K562 (cell line): ENCODE results near the gene PIGB. TPM values are rescaled to one million over a fixed set of nuclear protein-coding genes. Genes with fewer than 3 reads are reported as not detected.

Experiments used
- ARID2 ChIP-seq: fragments of 450-650 bp; IDR thresholded peaks from 2 replicates; pipeline ENCODE4 v1.6.1; 2017; ENCODE audit warnings: antibody characterized with exemption, mild to moderate bottlenecking
- BRD4 ChIP-seq: fragments of 200-600 bp; sonication (generic); IDR thresholded peaks from 2 replicates; pipeline ENCODE4 v1.6.1; 2017; ENCODE audit warnings: inconsistent platforms
- CBFA2T3 ChIP-seq: fragments of 450-650 bp; IDR thresholded peaks from 2 replicates; pipeline ENCODE4 v1.6.1; 2017
- CBX3 ChIP-seq, 2 experiments: IDR thresholded peaks; 1 replicate in 1 of 2; 2 replicates in 1 of 2; pipeline ENCODE4 v1.6.1; 2012; ENCODE audit warnings: inconsistent platforms in 2 of 2, low read length in 2 of 2, borderline replicate concordance in 1 of 2, control low read depth in 1 of 2
- CREM ChIP-seq: IDR thresholded peaks from 2 replicates; pipeline ENCODE4 v1.6.1; 2014; ENCODE audit warnings: antibody characterized with exemption, low read depth
- FOS ChIP-seq: IDR thresholded peaks from 3 replicates; pipeline ENCODE4 v1.6.1; 2011; ENCODE audit not compliant: insufficient read length; ENCODE audit errors: extremely low read depth
- FOXK1 ChIP-seq: sonication (generic); formaldehyde crosslinking; IDR thresholded peaks from 2 replicates; pipeline ENCODE4 v1.8.0; 2022; ENCODE audit warnings: missing genetic modification reagents, mild to moderate bottlenecking, borderline replicate concordance
- FOXM1 ChIP-seq, 2 experiments: fragments of 450-650 bp in 1 of 2; sonication (generic) in 1 of 2; formaldehyde crosslinking in 1 of 2; IDR thresholded peaks; 2 replicates each; pipeline versions ENCODE4 v1.6.1 to v1.9.0; 2017 to 2022; ENCODE audit warnings: low read depth in 2 of 2, mild to moderate bottlenecking in 2 of 2, missing genetic modification reagents in 1 of 2, moderate library complexity in 1 of 2
- FUS ChIP-seq: fragments of 200-400 bp; formaldehyde crosslinking; optimal IDR thresholded peaks from 2 replicates; pipeline ENCODE3; 2017; ENCODE audit warnings: low read depth, low read length
- GABPB2 ChIP-seq: fragments of 250-450 bp; sonication (Bioruptor Pico); conservative IDR thresholded peaks from 2 replicates; pipeline ENCODE4 v1.5.1; 2021; ENCODE audit warnings: mild to moderate bottlenecking
- IRF2 ChIP-seq: sonication (generic); formaldehyde crosslinking; IDR thresholded peaks from 2 replicates; pipeline ENCODE4 v1.8.1; 2022; ENCODE audit warnings: mild to moderate bottlenecking, missing genetic modification reagents
- LEF1 ChIP-seq: fragments of 450-650 bp; IDR thresholded peaks from 2 replicates; pipeline ENCODE4 v1.6.1; 2016; ENCODE audit warnings: mild to moderate bottlenecking
- MAFG ChIP-seq: fragments of 450-650 bp; conservative IDR thresholded peaks from 2 replicates; pipeline ENCODE4 v1.6.1; 2016; ENCODE audit warnings: missing genetic modification characterization, missing compliant biosample characterization
- NELFE ChIP-seq: IDR thresholded peaks from 2 replicates; pipeline ENCODE4 v1.6.1; 2011; ENCODE audit warnings: mild to moderate bottlenecking; ENCODE audit not compliant: insufficient read depth, insufficient read length
- NFXL1 ChIP-seq: fragments of 450-650 bp; formaldehyde crosslinking; IDR thresholded peaks from 2 replicates; pipeline ENCODE4 v1.4.0; 2021; ENCODE audit warnings: mild to moderate bottlenecking
- PCBP2 ChIP-seq: fragments of 200-400 bp; formaldehyde crosslinking; IDR thresholded peaks from 2 replicates; pipeline ENCODE4 v1.6.1; 2018; ENCODE audit warnings: low read length, low read depth, mild to moderate bottlenecking, moderate library complexity; ENCODE audit not compliant: poor library complexity, severe bottlenecking
- POLR3G ChIP-seq: IDR thresholded peaks from 2 replicates; pipeline ENCODE4 v1.6.1; 2011; ENCODE audit not compliant: insufficient read length, insufficient replicate concordance; ENCODE audit errors: extremely low read depth
- RBFOX2 ChIP-seq: fragments of 200-400 bp; formaldehyde crosslinking; IDR thresholded peaks from 2 replicates; pipeline ENCODE4 v1.6.1; 2017; ENCODE audit warnings: low read depth, mild to moderate bottlenecking, low read length, moderate library complexity
- RFX5 ChIP-seq: IDR thresholded peaks from 2 replicates; pipeline ENCODE4 v1.6.1; 2011; ENCODE audit warnings: low read depth, mild to moderate bottlenecking, improper control_type of control experiment, low read length
- SRSF1 ChIP-seq: fragments of 200-400 bp; formaldehyde crosslinking; IDR thresholded peaks from 2 replicates; pipeline ENCODE4 v1.6.1; 2017; ENCODE audit warnings: mild to moderate bottlenecking, low read depth, low read length, moderate library complexity
- TCF7 ChIP-seq: sonication (generic); IDR thresholded peaks from 2 replicates; pipeline ENCODE4 v1.6.1; 2016; ENCODE audit warnings: antibody characterized with exemption, borderline replicate concordance
- XRCC3 ChIP-seq: fragments of 450-650 bp; IDR thresholded peaks from 2 replicates; pipeline ENCODE4 v1.6.1; 2017; ENCODE audit warnings: mild to moderate bottlenecking, moderate library complexity
- ZBTB7A ChIP-seq: IDR thresholded peaks from 2 replicates; pipeline ENCODE4 v1.6.1; 2011; ENCODE audit warnings: low read depth, mild to moderate bottlenecking, low read length, moderate library complexity, borderline replicate concordance; ENCODE audit not compliant: control insufficient read depth
- ZNF384 ChIP-seq: IDR thresholded peaks from 2 replicates; pipeline ENCODE4 v1.6.1; 2012; ENCODE audit warnings: low read depth, low read length, improper control_type of control experiment
- ZNF444 ChIP-seq: fragments of 250-450 bp; sonication (Bioruptor Pico); IDR thresholded peaks from 2 replicates; pipeline ENCODE4 v1.4.0; 2020; ENCODE audit warnings: mild to moderate bottlenecking, moderate library complexity
- polyA plus RNA-seq, 8 experiments: library from polyadenylated mRNA; depleted of rRNA in 4 of 8; stranded (reverse) in 5 of 8; unstranded in 3 of 8; fragments of >200 nt; fragmentation: Nextera tagmentation in 2 of 8; fragmentation: Illumina TruSeq in 1 of 8; extraction: Ambion mirVana in 2 of 8; extraction: Trizol in 1 of 8; gene quantifications; 2 replicates each; pipeline versions ENCODE4 v1.2.1 to v1.2.3, GENCODE V29; 2011 to 2014; ENCODE audit warnings: inconsistent platforms in 1 of 8, missing spikeins in 1 of 8
- total RNA-seq, 7 experiments: library from RNA; depleted of rRNA in 6 of 7; stranded (reverse); fragments of >200 nt in 6 of 7; fragmentation: Illumina TruSeq in 2 of 7; extraction: Trizol in 2 of 7; gene quantifications; 2 replicates each; pipeline versions ENCODE4 v1.2.1 to v1.2.3, GENCODE V29; 2011 to 2021; ENCODE audit warnings: low replicate concordance in 1 of 7
- TF ChIP-seq, protein P1 (sequence below): conservative IDR thresholded peaks from 2 replicates; pipeline ENCODE4 v1.6.1; 2011; ENCODE audit warnings: low read depth, mild to moderate bottlenecking, low read length; ENCODE audit not compliant: control insufficient read depth
- TF ChIP-seq, protein P2 (sequence below): fragments of 450-650 bp; conservative IDR thresholded peaks from 2 replicates; pipeline ENCODE4 v1.6.1; 2016; ENCODE audit warnings: missing genetic modification characterization, low read depth, mild to moderate bottlenecking, control low read depth, missing compliant biosample characterization
- TF ChIP-seq, protein P3 (sequence below): sonication (generic); formaldehyde crosslinking; IDR thresholded peaks from 2 replicates; pipeline ENCODE4 v1.8.1; 2023; ENCODE audit warnings: mild to moderate bottlenecking, missing genetic modification reagents, moderate library complexity

PIGB gene
- total and polyA plus RNA-seq, 9 of the 15 experiments (the other 6 are each of a cell fraction or from before 2014, with no cell fraction given), result 9.9 to 32.3 (median 18.2) TPM

DNA sequence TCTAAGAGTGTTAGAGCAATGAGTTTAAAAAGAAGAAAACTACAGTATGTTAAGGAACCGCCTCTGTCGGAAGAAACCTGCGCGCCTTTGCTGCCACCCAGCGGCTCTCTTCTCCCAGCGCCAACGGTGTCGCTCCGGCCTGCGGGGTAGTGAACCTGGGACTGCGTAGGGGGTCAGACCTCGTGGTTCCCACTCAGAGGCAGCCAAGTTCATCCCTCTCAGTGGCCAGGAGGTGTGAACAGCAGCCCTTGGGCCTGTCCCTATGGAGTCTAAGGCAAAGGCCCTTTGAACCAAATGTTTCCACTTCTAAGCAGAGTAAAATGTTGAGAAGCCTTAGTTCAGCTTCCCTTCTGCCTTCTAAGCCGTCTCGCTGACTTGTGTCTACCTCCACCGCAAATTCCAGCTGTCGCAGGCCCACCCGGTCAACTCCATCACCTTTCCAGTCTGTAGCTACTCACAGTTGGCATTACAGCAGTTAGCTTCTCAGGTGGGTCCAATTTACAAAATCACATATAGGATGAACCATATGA lies 28.4 kb upstream of the PIGB start (continued):
- 0 out of 2 replicates have a peak, but pooled peaks have one; percentile 15 for TF ChIP-seq CREM
- TF ChIP-seq RBFOX2, result no peak
- no peak for TF ChIP-seq PCBP2
- TF ChIP-seq, protein P1, sequence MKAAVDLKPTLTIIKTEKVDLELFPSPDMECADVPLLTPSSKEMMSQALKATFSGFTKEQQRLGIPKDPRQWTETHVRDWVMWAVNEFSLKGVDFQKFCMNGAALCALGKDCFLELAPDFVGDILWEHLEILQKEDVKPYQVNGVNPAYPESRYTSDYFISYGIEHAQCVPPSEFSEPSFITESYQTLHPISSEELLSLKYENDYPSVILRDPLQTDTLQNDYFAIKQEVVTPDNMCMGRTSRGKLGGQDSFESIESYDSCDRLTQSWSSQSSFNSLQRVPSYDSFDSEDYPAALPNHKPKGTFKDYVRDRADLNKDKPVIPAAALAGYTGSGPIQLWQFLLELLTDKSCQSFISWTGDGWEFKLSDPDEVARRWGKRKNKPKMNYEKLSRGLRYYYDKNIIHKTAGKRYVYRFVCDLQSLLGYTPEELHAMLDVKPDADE, result no peak
- no peak; a peak in 1 of 3 replicates for TF ChIP-seq CBX3 (IDR thresholded peaks at IDR 0.05; ENCODE audit: borderline replicate concordance in 1 of 2, low read length in 2 of 2)
- no peak for TF ChIP-seq SRSF1
- TF ChIP-seq, protein P2, sequence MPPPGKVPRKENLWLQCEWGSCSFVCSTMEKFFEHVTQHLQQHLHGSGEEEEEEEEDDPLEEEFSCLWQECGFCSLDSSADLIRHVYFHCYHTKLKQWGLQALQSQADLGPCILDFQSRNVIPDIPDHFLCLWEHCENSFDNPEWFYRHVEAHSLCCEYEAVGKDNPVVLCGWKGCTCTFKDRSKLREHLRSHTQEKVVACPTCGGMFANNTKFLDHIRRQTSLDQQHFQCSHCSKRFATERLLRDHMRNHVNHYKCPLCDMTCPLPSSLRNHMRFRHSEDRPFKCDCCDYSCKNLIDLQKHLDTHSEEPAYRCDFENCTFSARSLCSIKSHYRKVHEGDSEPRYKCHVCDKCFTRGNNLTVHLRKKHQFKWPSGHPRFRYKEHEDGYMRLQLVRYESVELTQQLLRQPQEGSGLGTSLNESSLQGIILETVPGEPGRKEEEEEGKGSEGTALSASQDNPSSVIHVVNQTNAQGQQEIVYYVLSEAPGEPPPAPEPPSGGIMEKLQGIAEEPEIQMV (tag), result no peak
- TF ChIP-seq ZNF444 (CRISPR knock-in tag), result no peak
- no peak for TF ChIP-seq FOS
- TF ChIP-seq FOXM1 (IDR thresholded peaks at IDR 0.05; ENCODE audit: low read depth), result no peak
- TF ChIP-seq FOXM1 (CRISPR knock-in tag; IDR thresholded peaks at IDR 0.05; ENCODE audit: low read depth), result no peak
- no peak for TF ChIP-seq MAFG
- no peak for TF ChIP-seq NELFE
- TF ChIP-seq FUS, result no peak
- TF ChIP-seq NFXL1 (CRISPR knock-in tag), result no peak
- TF ChIP-seq CBFA2T3, result no peak
- no peak for TF ChIP-seq LEF1
- TF ChIP-seq BRD4, result no peak
- TF ChIP-seq IRF2 (CRISPR knock-in tag), result no peak
- TF ChIP-seq RFX5, result no peak
- no peak for TF ChIP-seq POLR3G
- TF ChIP-seq GABPB2 (CRISPR knock-in tag), result no peak
- TF ChIP-seq ZBTB7A, result peak; percentile 19; the same call in 1 of the 2 replicates
- TF ChIP-seq ZNF384, result peak; percentile 45; the same call in 1 of the 2 replicates
- peak; percentile 64; the same call in 1 of the 2 replicates for TF ChIP-seq ARID2
- no peak for TF ChIP-seq TCF7
- no peak for TF ChIP-seq XRCC3
- TF ChIP-seq, protein P3, sequence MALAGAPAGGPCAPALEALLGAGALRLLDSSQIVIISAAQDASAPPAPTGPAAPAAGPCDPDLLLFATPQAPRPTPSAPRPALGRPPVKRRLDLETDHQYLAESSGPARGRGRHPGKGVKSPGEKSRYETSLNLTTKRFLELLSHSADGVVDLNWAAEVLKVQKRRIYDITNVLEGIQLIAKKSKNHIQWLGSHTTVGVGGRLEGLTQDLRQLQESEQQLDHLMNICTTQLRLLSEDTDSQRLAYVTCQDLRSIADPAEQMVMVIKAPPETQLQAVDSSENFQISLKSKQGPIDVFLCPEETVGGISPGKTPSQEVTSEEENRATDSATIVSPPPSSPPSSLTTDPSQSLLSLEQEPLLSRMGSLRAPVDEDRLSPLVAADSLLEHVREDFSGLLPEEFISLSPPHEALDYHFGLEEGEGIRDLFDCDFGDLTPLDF (CRISPR knock-in tag), result 0 out of 2 replicates have a peak, but pooled peaks have one; percentile 17
- TF ChIP-seq FOXK1, result no peak
